Measurements from ENCODE around the gene MEGF11. TPM values are rescaled to one million over a fixed set of nuclear protein-coding genes. Genes with fewer than 3 reads are reported as not detected.

Gene MEGF11
- polyA plus RNA-seq, 3 donors = not detected

DNA sequence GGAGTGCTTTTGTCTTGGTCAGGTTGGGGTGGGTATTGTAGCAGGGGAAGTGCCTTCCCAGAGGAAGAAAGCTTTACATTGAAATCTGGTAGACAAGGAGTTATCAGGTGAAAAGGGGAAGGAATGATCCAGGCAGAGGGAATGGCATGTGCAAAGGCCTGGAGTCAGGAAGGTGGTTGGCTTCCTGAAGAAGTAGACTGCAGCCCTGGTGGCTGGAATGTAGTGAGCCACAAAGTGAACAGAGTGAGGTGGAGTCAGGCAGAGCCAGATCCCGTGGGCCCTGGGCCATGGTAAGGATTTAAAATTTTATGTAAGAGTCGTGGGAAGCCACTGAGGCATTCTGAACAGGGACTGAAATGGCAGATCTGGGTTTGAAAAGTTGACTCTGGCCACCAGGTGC is 326.0 kb downstream of the MEGF11 start:
- H3K27me3 ChIP-seq (ENCODE audit: control insufficient read depth in 2 of 2, insufficient read depth in 2 of 2, low read length in 2 of 2) = no peaks in the 10 kb centered on the region
- no peak overlapping the region for H3K4me3 ChIP-seq (replicated peaks in 1 of 3; ENCODE audit: low read depth in 2 of 3, low read length in 3 of 3)
- 100% methylated on average over 2 of the region's 2 CpGs for WGBS (ENCODE audit: insufficient coverage)
- H3K4me1 ChIP-seq (ENCODE audit: control insufficient read depth in 1 of 2, insufficient read depth in 2 of 2, low read length in 2 of 2) = no peaks in the 10 kb centered on the region
- H3K27ac Mint-ChIP-seq = no peak overlapping the region
- intact Hi-C loops (cut with micrococcal nuclease) = no loop called here
- H3K4me1 Mint-ChIP-seq = no peaks in the 10 kb centered on the region
- no peaks in the 10 kb centered on the region for H3K9me3 Mint-ChIP-seq
- no peak overlapping the region for H3K4me3 Mint-ChIP-seq
- no peak overlapping the region for H3K9ac ChIP-seq (ENCODE audit: insufficient read depth, low read length, poor library complexity, severe bottlenecking)
- H3K79me2 ChIP-seq (ENCODE audit: insufficient read depth, low read length) = no peaks in the 10 kb centered on the region
- DNase-seq = no peak
- H4K20me1 ChIP-seq (ENCODE audit: insufficient read depth, low read length) = no peaks in the 10 kb centered on the region
- peaks cover 0 to 5% (median 0%) of the 10 kb centered on the region in 3 donors for H3K27me3 Mint-ChIP-seq (ENCODE audit: low read depth in 3 of 3)
- H3K27ac ChIP-seq (ENCODE audit: low read depth in 1 of 2, low read length in 2 of 2) = no peak overlapping the region
- no peaks in the 10 kb centered on the region for H3K36me3 ChIP-seq (replicated peaks in 1 of 2; ENCODE audit: control insufficient read depth in 1 of 2, insufficient read depth in 2 of 2, low read length in 2 of 2)
- H2AFZ ChIP-seq (ENCODE audit: insufficient read depth, low read depth, low read length, poor library complexity, severe bottlenecking) = no peak overlapping the region
- H3K9me3 ChIP-seq (replicated peaks in 1 of 2; ENCODE audit: control insufficient read depth in 1 of 2, insufficient read depth in 1 of 2, low read length in 2 of 2) = no peaks in the 10 kb centered on the region
- no peak for TF ChIP-seq CTCF (IDR thresholded peaks at IDR 0.05)
- H3K36me3 Mint-ChIP-seq = no peaks in the 10 kb centered on the region
- H3K4me2 ChIP-seq (replicated peaks; ENCODE audit: extremely low read depth, low read length, poor library complexity, severe bottlenecking) = no peak overlapping the region

- intact Hi-C loops (cut with micrococcal nuclease) = no loop called here
- peaks cover 0 to 3% (median 1%) of the 10 kb centered on the region in 3 donors for H3K27me3 Mint-ChIP-seq (ENCODE audit: low read depth in 3 of 3)
Measured at GRCh38 chr15:65926899-65927298, 326.7 kb downstream of the MEGF11 start.

More at GRCh38 chr15:65926899-65927298, 326.7 kb downstream of the MEGF11 start:
- no peak overlapping the region for H3K4me3 ChIP-seq (replicated peaks in 1 of 3; ENCODE audit: low read depth in 2 of 3, low read length in 3 of 3)
- H3K9ac ChIP-seq (ENCODE audit: insufficient read depth, low read length, poor library complexity, severe bottlenecking) = no peak overlapping the region
- no peaks in the 10 kb centered on the region for H4K20me1 ChIP-seq (ENCODE audit: insufficient read depth, low read length)
- H3K36me3 ChIP-seq (replicated peaks in 1 of 2; ENCODE audit: control insufficient read depth in 1 of 2, insufficient read depth in 2 of 2, low read length in 2 of 2) = no peaks in the 10 kb centered on the region
- no peaks in the 10 kb centered on the region for H3K36me3 Mint-ChIP-seq
- no peak for TF ChIP-seq CTCF (IDR thresholded peaks at IDR 0.05)
- no peaks in the 10 kb centered on the region for H3K79me2 ChIP-seq (ENCODE audit: insufficient read depth, low read length)
- no peak overlapping the region for H2AFZ ChIP-seq (ENCODE audit: insufficient read depth, low read depth, low read length, poor library complexity, severe bottlenecking)
- H3K4me1 ChIP-seq (ENCODE audit: control insufficient read depth in 1 of 2, insufficient read depth in 2 of 2, low read length in 2 of 2) = no peaks in the 10 kb centered on the region
- no peak for DNase-seq
- H3K27me3 ChIP-seq (ENCODE audit: control insufficient read depth in 2 of 2, insufficient read depth in 2 of 2, low read length in 2 of 2) = no peaks in the 10 kb centered on the region
- 100% methylated on average over 1 of the region's 1 CpG for WGBS (ENCODE audit: insufficient coverage)
- no peak overlapping the region for H3K27ac ChIP-seq (ENCODE audit: low read depth in 1 of 2, low read length in 2 of 2)
- H3K9me3 ChIP-seq (replicated peaks in 1 of 2; ENCODE audit: control insufficient read depth in 1 of 2, insufficient read depth in 1 of 2, low read length in 2 of 2) = no peaks in the 10 kb centered on the region
- H3K9me3 Mint-ChIP-seq = no peaks in the 10 kb centered on the region
- no peaks in the 10 kb centered on the region for H3K4me1 Mint-ChIP-seq
- no peak overlapping the region for H3K4me3 Mint-ChIP-seq
- H3K4me2 ChIP-seq (replicated peaks; ENCODE audit: extremely low read depth, low read length, poor library complexity, severe bottlenecking) = no peak overlapping the region
- no peak overlapping the region for H3K27ac Mint-ChIP-seq
